Left ventricle myocardium inferior (tissue), 1 donor: ENCODE data around the gene ARL5A. TPM values are rescaled to one million over a fixed set of nuclear protein-coding genes. Genes with fewer than 3 reads are reported as not detected.
A peak's percentile ranks its signal among the peaks of the same experiment; 100 is the strongest.

Experiments used
- DNase-seq: peaks from one replicate; pipeline ENCODE4 v3.0.0-alpha.2; 2020
- H3K27ac ChIP-seq: fragments of 200-600 bp; replicated peaks from 2 replicates; pipeline ENCODE4 v1.8.0; 2021
- H3K27me3 ChIP-seq: fragments of 200-600 bp; 2 replicates; pipeline ENCODE4 v1.8.0; 2021; ENCODE audit warnings: low read depth
- H3K36me3 ChIP-seq: fragments of 200-600 bp; 2 replicates; pipeline ENCODE4 v1.8.0; 2021
- H3K4me1 ChIP-seq: fragments of 200-600 bp; 2 replicates; pipeline ENCODE4 v1.8.0; 2021
- H3K4me3 ChIP-seq: fragments of 200-600 bp; 2 replicates; pipeline ENCODE4 v1.8.0; 2021; ENCODE audit warnings: mild to moderate bottlenecking, moderate library complexity
- H3K9me3 ChIP-seq: fragments of 200-600 bp; replicated peaks from 2 replicates; pipeline ENCODE4 v1.8.0; 2021
- CTCF ChIP-seq: fragments of 200-600 bp; IDR thresholded peaks from 2 replicates; pipeline ENCODE4 v1.8.0; 2021; ENCODE audit warnings: antibody characterized with exemption, mild to moderate bottlenecking, borderline replicate concordance
- intact Hi-C: fragments of 100-400 bp; cut with micrococcal nuclease; formaldehyde crosslinking; loops from one replicate; pipeline ENCODE4 v1.11.0; 2022
- total RNA-seq: library from RNA; stranded (reverse); fragmentation: NEBNext Ultra II Directional; extraction: Animal tissue kit (Norgen Biotek cat#: 25700); gene quantifications from one replicate; pipeline ENCODE4 v1.2.1, GENCODE V29; 2021
- donor health status: DM: no; HTN: yes; CAD: no; lungs with severe emphysema.

Gene ARL5A
- total RNA-seq, 1 donor from 2014 or later = 53.9 TPM

GRCh38 chr2:151774506-151774905, 53.7 kb downstream of the ARL5A start:
- Histone ChIP-seq H3K9me3 (peaks cover 15% of the 10 kb centered on the region), H3K4me3 (no peak overlapping the region), H3K4me1 (peaks cover 15% of the 10 kb centered on the region), H3K27ac (peak overlapping the region; percentile 44), H3K36me3 (peaks cover 39% of the 10 kb centered on the region), H3K27me3 (no peaks in the 10 kb centered on the region)
- no peak for TF ChIP-seq CTCF
- intact Hi-C loops = no loop called here
- DNase-seq = no peak

GRCh38 chr2:151771599-151772358, 56.4 kb downstream of the ARL5A start:
- intact Hi-C loops = no loop called here
- H3K27me3 ChIP-seq = no peaks in the 10 kb centered on the region
- no peak overlapping the region for H3K4me3 ChIP-seq
- TF ChIP-seq CTCF = no peak
- H3K9me3 ChIP-seq = peaks cover 4% of the 10 kb centered on the region
- peaks cover 13% of the 10 kb centered on the region for H3K36me3 ChIP-seq
- no peak for DNase-seq
- H3K27ac ChIP-seq = no peak overlapping the region
- peaks cover 23% of the 10 kb centered on the region for H3K4me1 ChIP-seq

- intact Hi-C loops = no loop called here
- Histone ChIP-seq H3K4me3 (no peak overlapping the region), H3K27ac (no peak overlapping the region), H3K27me3 (no peaks in the 10 kb centered on the region), H3K9me3 (peaks cover 4% of the 10 kb centered on the region), H3K4me1 (peaks cover 31% of the 10 kb centered on the region), H3K36me3 (peaks cover 6% of the 10 kb centered on the region)
- DNase-seq = no peak
- TF ChIP-seq CTCF = no peak
Measured at GRCh38 chr2:151770995-151771394, 57.2 kb downstream of the ARL5A start.

- H3K27me3 ChIP-seq = no peaks in the 10 kb centered on the region
- intact Hi-C loops = no loop called here
- H3K4me3 ChIP-seq = no peak overlapping the region
- peaks cover 4% of the 10 kb centered on the region for H3K9me3 ChIP-seq
- DNase-seq = no peak
- H3K27ac ChIP-seq = no peak overlapping the region
- peaks cover 32% of the 10 kb centered on the region for H3K4me1 ChIP-seq
- no peak for TF ChIP-seq CTCF
- no peaks in the 10 kb centered on the region for H3K36me3 ChIP-seq
Measured at GRCh38 chr2:151769606-151770005, 58.6 kb downstream of the ARL5A start.

GRCh38 chr2:151767536-151767935, 60.7 kb downstream of the ARL5A start:
- peaks cover 4% of the 10 kb centered on the region for H3K9me3 ChIP-seq
- no peaks in the 10 kb centered on the region for H3K27me3 ChIP-seq
- no peak for TF ChIP-seq CTCF
- H3K36me3 ChIP-seq = no peaks in the 10 kb centered on the region
- peaks cover 25% of the 10 kb centered on the region for H3K4me1 ChIP-seq
- no peak for DNase-seq
- intact Hi-C loops = no loop called here
- H3K27ac ChIP-seq = no peak overlapping the region
- H3K4me3 ChIP-seq = no peak overlapping the region
